Effector memory CD4-positive, alpha-beta T cell (primary cell): ENCODE results near the gene ANKS1B.

Experiments used
- DNase-seq, 3 donors: peaks; one replicate each; pipeline ENCODE4 v3.0.0-alpha.2; 2020
- H3K27ac ChIP-seq: 2 replicates; pipeline ENCODE4 v1.7.0; 2013; ENCODE audit warnings: mild to moderate bottlenecking, low read length, moderate library complexity; ENCODE audit not compliant: insufficient read depth, poor library complexity, severe bottlenecking
- H3K27me3 ChIP-seq: replicated peaks from 2 replicates; pipeline ENCODE4 v1.7.0; 2013; ENCODE audit warnings: mild to moderate bottlenecking, low read length; ENCODE audit not compliant: insufficient read depth, control insufficient read depth, poor library complexity, severe bottlenecking
- H3K36me3 ChIP-seq: 2 replicates; pipeline ENCODE4 v1.7.0; 2013; ENCODE audit warnings: mild to moderate bottlenecking, low read length, moderate library complexity; ENCODE audit not compliant: control insufficient read depth, insufficient read depth
- H3K4me1 ChIP-seq: 2 replicates; pipeline ENCODE4 v1.7.0; 2013; ENCODE audit warnings: low read length, mild to moderate bottlenecking; ENCODE audit not compliant: control insufficient read depth, insufficient read depth, poor library complexity, severe bottlenecking
- H3K4me3 ChIP-seq: 2 replicates; pipeline ENCODE4 v1.7.0; 2013; ENCODE audit warnings: low read length, low read depth, mild to moderate bottlenecking; ENCODE audit not compliant: insufficient read depth, poor library complexity, severe bottlenecking
- H3K9me3 ChIP-seq: 2 replicates; pipeline ENCODE4 v1.7.0; 2013; ENCODE audit warnings: mild to moderate bottlenecking, low read length, moderate library complexity; ENCODE audit not compliant: control insufficient read depth

Gene ANKS1B

GRCh38 chr12:99713946-99714520 is 270.7 kb downstream of the ANKS1B start:
- H3K27ac ChIP-seq, result no peak overlapping the region
- no peak for DNase-seq
- H3K4me3 ChIP-seq, result no peak overlapping the region
- no peaks in the 10 kb centered on the region for H3K4me1 ChIP-seq
- H3K27me3 ChIP-seq, result no peaks in the 10 kb centered on the region
- no peaks in the 10 kb centered on the region for H3K36me3 ChIP-seq
- no peaks in the 10 kb centered on the region for H3K9me3 ChIP-seq

GRCh38 chr12:99712281-99712680 is 272.5 kb downstream of the ANKS1B start:
- no peak overlapping the region for H3K4me3 ChIP-seq
- no peaks in the 10 kb centered on the region for H3K36me3 ChIP-seq
- no peak for DNase-seq
- H3K27ac ChIP-seq, result no peak overlapping the region
- no peaks in the 10 kb centered on the region for H3K27me3 ChIP-seq
- H3K4me1 ChIP-seq, result no peaks in the 10 kb centered on the region
- no peaks in the 10 kb centered on the region for H3K9me3 ChIP-seq

GRCh38 chr12:99711246-99711645 is 273.5 kb downstream of the ANKS1B start:
- no peak for DNase-seq
- Histone ChIP-seq H3K27ac (no peak overlapping the region), H3K4me3 (no peak overlapping the region), H3K27me3 (no peaks in the 10 kb centered on the region), H3K4me1 (no peaks in the 10 kb centered on the region), H3K36me3 (no peaks in the 10 kb centered on the region), H3K9me3 (no peaks in the 10 kb centered on the region)

- Histone ChIP-seq H3K27me3 (no peaks in the 10 kb centered on the region), H3K27ac (no peak overlapping the region), H3K36me3 (no peaks in the 10 kb centered on the region), H3K9me3 (no peaks in the 10 kb centered on the region), H3K4me3 (no peak overlapping the region), H3K4me1 (no peaks in the 10 kb centered on the region)
- DNase-seq, result no peak
Measured at GRCh38 chr12:99709619-99710018, 275.1 kb downstream of the ANKS1B start.

- H3K27ac ChIP-seq, result no peak overlapping the region
- no peaks in the 10 kb centered on the region for H3K4me1 ChIP-seq
- no peaks in the 10 kb centered on the region for H3K36me3 ChIP-seq
- no peak overlapping the region for H3K4me3 ChIP-seq
- no peaks in the 10 kb centered on the region for H3K27me3 ChIP-seq
- no peak for DNase-seq
- H3K9me3 ChIP-seq, result no peaks in the 10 kb centered on the region
Measured at GRCh38 chr12:99709116-99709515, 275.6 kb downstream of the ANKS1B start.

- H3K36me3 ChIP-seq, result no peaks in the 10 kb centered on the region
- no peak overlapping the region for H3K4me3 ChIP-seq
- DNase-seq, result no peak
- no peaks in the 10 kb centered on the region for H3K4me1 ChIP-seq
- H3K27me3 ChIP-seq, result no peaks in the 10 kb centered on the region
- H3K27ac ChIP-seq, result no peak overlapping the region
- no peaks in the 10 kb centered on the region for H3K9me3 ChIP-seq
Measured at GRCh38 chr12:99707883-99708282, 276.9 kb downstream of the ANKS1B start.

GRCh38 chr12:99706736-99707473 is 277.8 kb downstream of the ANKS1B start:
- no peak overlapping the region for H3K4me3 ChIP-seq
- no peak overlapping the region for H3K27ac ChIP-seq
- H3K9me3 ChIP-seq, result no peaks in the 10 kb centered on the region
- no peaks in the 10 kb centered on the region for H3K4me1 ChIP-seq
- no peaks in the 10 kb centered on the region for H3K36me3 ChIP-seq
- H3K27me3 ChIP-seq, result no peaks in the 10 kb centered on the region
- no peak for DNase-seq

GRCh38 chr12:99704458-99704857 is 280.3 kb downstream of the ANKS1B start:
- H3K27ac ChIP-seq, result no peak overlapping the region
- H3K27me3 ChIP-seq, result no peaks in the 10 kb centered on the region
- no peaks in the 10 kb centered on the region for H3K36me3 ChIP-seq
- H3K4me3 ChIP-seq, result no peak overlapping the region
- H3K9me3 ChIP-seq, result no peaks in the 10 kb centered on the region
- H3K4me1 ChIP-seq, result no peaks in the 10 kb centered on the region
- no peak for DNase-seq

DNA sequence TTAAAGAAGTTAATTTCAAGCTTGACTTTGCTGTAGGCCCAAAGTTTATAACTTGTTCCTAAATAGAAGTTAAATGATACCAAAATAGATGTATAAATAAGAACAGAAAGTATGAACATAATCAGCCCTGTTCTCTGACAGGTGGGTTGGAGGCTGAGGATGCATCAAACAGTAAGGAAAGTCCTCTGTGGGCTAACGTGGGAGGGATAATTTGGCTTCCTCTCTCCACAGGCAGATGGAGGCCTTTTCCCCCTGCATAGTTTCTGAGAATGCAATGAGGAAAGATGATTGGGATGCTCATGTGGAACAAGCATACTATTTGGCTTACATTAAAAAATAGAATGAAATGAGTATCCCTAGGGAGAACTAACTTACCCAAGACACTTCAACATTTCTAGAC is 280.7 kb downstream of the ANKS1B start:
- H3K27me3 ChIP-seq, result no peaks in the 10 kb centered on the region
- H3K27ac ChIP-seq, result no peak overlapping the region
- H3K4me3 ChIP-seq, result no peak overlapping the region
- H3K36me3 ChIP-seq, result no peaks in the 10 kb centered on the region
- no peaks in the 10 kb centered on the region for H3K4me1 ChIP-seq
- no peaks in the 10 kb centered on the region for H3K9me3 ChIP-seq
- DNase-seq, result no peak

DNA sequence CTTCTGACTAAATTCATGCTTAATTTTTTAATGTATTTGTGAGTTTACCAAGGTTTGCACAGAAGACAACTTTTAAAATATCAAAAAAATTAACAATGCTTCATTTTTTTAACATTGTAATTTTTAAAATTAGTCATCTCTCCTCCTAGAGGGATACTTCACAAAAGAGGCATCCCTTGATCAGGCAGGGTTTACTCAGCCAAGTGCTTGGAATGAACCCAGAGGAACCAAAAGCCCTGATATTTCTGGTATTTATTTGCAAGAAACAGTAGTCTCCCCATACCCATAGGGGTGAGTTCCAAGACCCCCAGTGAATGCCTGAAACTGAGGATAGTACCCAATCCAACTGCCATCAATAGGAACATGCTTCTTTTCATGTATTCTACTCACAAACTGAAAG is 284.7 kb downstream of the ANKS1B start:
- no peaks in the 10 kb centered on the region for H3K36me3 ChIP-seq
- H3K4me1 ChIP-seq, result no peaks in the 10 kb centered on the region
- H3K27me3 ChIP-seq, result no peaks in the 10 kb centered on the region
- no peak overlapping the region for H3K4me3 ChIP-seq
- no peaks in the 10 kb centered on the region for H3K9me3 ChIP-seq
- no peak overlapping the region for H3K27ac ChIP-seq
- no peak for DNase-seq
